ENCODE measurements around the gene BIRC3. TPM values are rescaled to one million over a fixed set of nuclear protein-coding genes. Genes with fewer than 3 reads are reported as not detected.

BIRC3 gene
- total and polyA plus RNA-seq, 2 of the 4 experiments (the other 2 are of a cell fraction): 2.2 to 5.0 TPM

- Histone ChIP-seq H3K9ac (ENCODE audit: low read depth, low read length) (no peak overlapping the region), H3K27me3 (ENCODE audit: control insufficient read depth, insufficient read depth, low read length) (no peaks in the 10 kb centered on the region), H2BK15ac (ENCODE audit: low read depth, low read length) (no peak overlapping the region; the same call in 2 of the 3 replicates), H3K14ac (replicated peaks; ENCODE audit: low read depth, low read length) (no peak overlapping the region), H3K18ac (ENCODE audit: low read depth, low read length) (no peak overlapping the region), H3K4me3 (ENCODE audit: insufficient read depth, low read depth, low read length) (no peak overlapping the region), H3K9me1 (ENCODE audit: insufficient read depth, low read length) (peaks cover 7% of the 10 kb centered on the region; the same call in 1 of the 2 replicates), H3K4ac (ENCODE audit: low read depth, low read length) (peak overlapping the region; percentile 1; the same call in 1 of the 2 replicates), H4K8ac (ENCODE audit: low read depth in 2 of 2, low read length in 2 of 2) (0 out of 4 replicates have a peak overlapping the region, but pooled peaks of 1 of the 2 experiments have one; percentile 0), H2AK5ac (ENCODE audit: low read depth, low read length) (peak overlapping the region; percentile 0; the same call in 1 of the 2 replicates), H2AK9ac (replicated peaks; ENCODE audit: low read depth, low read length, poor library complexity) (no peak overlapping the region), H3K36me3 (ENCODE audit: control insufficient read depth, insufficient read depth, low read length) (no peaks in the 10 kb centered on the region), H2BK120ac (ENCODE audit: low read depth, low read length) (0 out of 2 replicates have a peak overlapping the region, but pooled peaks have one; percentile 1), H4K20me1 (ENCODE audit: insufficient read depth, low read length) (no peaks in the 10 kb centered on the region), H4K5ac (ENCODE audit: low read depth, low read length) (0 out of 2 replicates have a peak overlapping the region, but pooled peaks have one; percentile 19), H3K27ac (ENCODE audit: insufficient read depth, low read length) (no peak overlapping the region), H3K4me1 (ENCODE audit: control insufficient read depth, insufficient read depth, low read length) (peaks cover 3% of the 10 kb centered on the region), H3K4me2 (ENCODE audit: low read depth, low read length) (no peak overlapping the region), H2BK5ac (ENCODE audit: low read depth, low read length, poor library complexity, severe bottlenecking) (no peak overlapping the region), H4K91ac (ENCODE audit: insufficient read depth, low read depth, low read length) (no peak overlapping the region), H3K79me1 (ENCODE audit: low read depth in 1 of 2, low read length in 2 of 2) (peaks cover 0 to 23% of the 10 kb centered on the region in 2 experiments; a peak in 2 of 4 replicates), H3K56ac (ENCODE audit: extremely low read depth, insufficient read depth, low read length) (no peak overlapping the region), H2BK20ac (ENCODE audit: low read depth, low read length) (peak overlapping the region; percentile 1; the same call in 1 of the 2 replicates), H2AFZ (replicated peaks; ENCODE audit: low read length, poor library complexity) (peak overlapping the region; percentile 2), H3K23ac (ENCODE audit: low read depth, low read length) (no peak overlapping the region), H3K9me3 (ENCODE audit: control insufficient read depth, insufficient read depth, low read length) (no peaks in the 10 kb centered on the region)
- in situ Hi-C loops (cut with MboI; ENCODE audit: low sequenced_read_pairs): no loop called here
- no peak for TF ChIP-seq RAD21 (IDR thresholded peaks at IDR 0.05; ENCODE audit: low read length)
- no peak for TF ChIP-seq MXI1 (IDR thresholded peaks at IDR 0.05; ENCODE audit: borderline replicate concordance, low read depth, low read length)
- TF ChIP-seq CEBPB (IDR thresholded peaks at IDR 0.05; ENCODE audit: low read depth, low read length): no peak
- no peak for TF ChIP-seq POLR2A (IDR thresholded peaks at IDR 0.05; ENCODE audit: low read depth, low read length)
- DNase-seq (no peak), ATAC-seq (ENCODE audit: low read depth) (no peak)
- intact Hi-C loops (cut with micrococcal nuclease): no loop called here
- BruUV-seq (replicated peaks): no TSS peak
- CTCF ChIA-PET: no interaction called here
- dilution Hi-C loops (cut with HindIII; ENCODE audit: low sequenced_read_pairs, unreplicated experiment): no loop called here
- POLR2A ChIA-PET (ENCODE audit: unreplicated experiment): no interaction called here
Observed at GRCh38 chr11:102320679-102321078, 3.4 kb downstream of the BIRC3 start.

Measured in IMR-90 (cell line).